IMR-90 (cell line): ENCODE results near the gene ETS1. TPM values are rescaled to one million over a fixed set of nuclear protein-coding genes. Genes with fewer than 3 reads are reported as not detected.

Experiments
- ATAC-seq: fragments of 200-7000 bp; cut with Tn5 transposase; 2 replicates; pipeline ENCODE4 v1.9.1; 2020; ENCODE audit warnings: low read depth, mild to moderate bottlenecking, moderate library complexity
- BruUV-seq: library from RNA; stranded (reverse); fragments of 400-500 nt; replicated peaks from 2 replicates; lab custom pipeline; 2021; lab: Mats Ljungman, UMichigan
- CTCF ChIA-PET: fragments of 300-600 bp; formaldehyde crosslinking; extraction: SDS; loops from one replicate; lab custom pipeline; 2021; ENCODE audit warnings: antibody characterized with exemption; lab: Yijun Ruan, JAX
- POLR2A ChIA-PET: fragments of 300-600 bp; sonication (Branson Sonifier 250); formaldehyde crosslinking; loops from one replicate; lab custom pipeline; 2022; ENCODE audit warnings: antibody characterized with exemption; ENCODE audit not compliant: unreplicated experiment; lab: Charles Lee
- DNase-seq: peaks from one replicate; pipeline ENCODE4 v3.0.0; 2013
- H2AFZ ChIP-seq: replicated peaks from 2 replicates; pipeline ENCODE3; 2013; ENCODE audit warnings: low read length, mild to moderate bottlenecking; ENCODE audit not compliant: poor library complexity
- H2AK5ac ChIP-seq: 2 replicates; pipeline ENCODE4 v1.6.1; 2013; ENCODE audit warnings: low read depth, low read length, inconsistent platforms
- H2AK9ac ChIP-seq: replicated peaks from 2 replicates; pipeline ENCODE3; 2013; ENCODE audit warnings: mild to moderate bottlenecking, low read depth, low read length, moderate library complexity; ENCODE audit not compliant: poor library complexity
- H2BK120ac ChIP-seq: 2 replicates; pipeline ENCODE4 v1.6.1; 2013; ENCODE audit warnings: low read depth, low read length, inconsistent platforms
- H2BK15ac ChIP-seq: 3 replicates; pipeline ENCODE4 v1.6.1; 2013; ENCODE audit warnings: low read depth, low read length, inconsistent platforms
- H2BK20ac ChIP-seq: 2 replicates; pipeline ENCODE4 v1.6.1; 2013; ENCODE audit warnings: low read depth, mild to moderate bottlenecking, inconsistent platforms, low read length, moderate library complexity
- H2BK5ac ChIP-seq: 2 replicates; pipeline ENCODE4 v1.6.1; 2013; ENCODE audit warnings: mild to moderate bottlenecking, low read depth, low read length, inconsistent platforms; ENCODE audit not compliant: poor library complexity, severe bottlenecking
- H3K14ac ChIP-seq: replicated peaks from 2 replicates; pipeline ENCODE4 v1.6.1; 2013; ENCODE audit warnings: low read depth, low read length, inconsistent platforms
- H3K18ac ChIP-seq: 2 replicates; pipeline ENCODE4 v1.6.1; 2013; ENCODE audit warnings: low read depth, low read length, control low read depth
- H3K23ac ChIP-seq: 2 replicates; pipeline ENCODE4 v1.6.1; 2013; ENCODE audit warnings: low read depth, low read length, inconsistent platforms
- H3K27ac ChIP-seq: 2 replicates; pipeline ENCODE4 v1.5.1; 2013; ENCODE audit warnings: mild to moderate bottlenecking, control low read depth, low read length; ENCODE audit not compliant: insufficient read depth
- H3K27me3 ChIP-seq: 2 replicates; pipeline ENCODE4 v1.6.1; 2013; ENCODE audit warnings: low read length; ENCODE audit not compliant: control insufficient read depth, insufficient read depth
- H3K36me3 ChIP-seq: 2 replicates; pipeline ENCODE4 v1.6.1; 2013; ENCODE audit warnings: low read length, mixed read lengths; ENCODE audit not compliant: control insufficient read depth, insufficient read depth
- H3K4ac ChIP-seq: 2 replicates; pipeline ENCODE4 v1.6.1; 2013; ENCODE audit warnings: low read depth, low read length, inconsistent platforms
- H3K4me1 ChIP-seq: 2 replicates; pipeline ENCODE4 v1.6.1; 2013; ENCODE audit warnings: low read length, mixed read lengths; ENCODE audit not compliant: control insufficient read depth, insufficient read depth
- H3K4me2 ChIP-seq: 2 replicates; pipeline ENCODE4 v1.6.1; 2013; ENCODE audit warnings: low read depth, mild to moderate bottlenecking, control low read depth, low read length, moderate library complexity
- H3K4me3 ChIP-seq: 2 replicates; pipeline ENCODE4 v1.5.1; 2013; ENCODE audit warnings: low read depth, mild to moderate bottlenecking, control low read depth, low read length, moderate library complexity; ENCODE audit not compliant: insufficient read depth
- H3K56ac ChIP-seq: 2 replicates; pipeline ENCODE4 v1.6.1; 2013; ENCODE audit warnings: low read length, inconsistent platforms; ENCODE audit not compliant: insufficient read depth; ENCODE audit errors: extremely low read depth
- H3K79me1 ChIP-seq, 2 experiments: 2 replicates each; pipeline ENCODE4 v1.6.1; 2013; ENCODE audit warnings: low read length in 2 of 2, inconsistent platforms in 1 of 2, low read depth in 1 of 2
- H3K9ac ChIP-seq: 2 replicates; pipeline ENCODE4 v1.6.1; 2013; ENCODE audit warnings: low read depth, low read length, control low read depth
- H3K9me1 ChIP-seq: 2 replicates; pipeline ENCODE4 v1.6.1; 2013; ENCODE audit warnings: low read length, inconsistent platforms; ENCODE audit not compliant: insufficient read depth
- H3K9me3 ChIP-seq: 2 replicates; pipeline ENCODE4 v1.6.1; 2013; ENCODE audit warnings: low read length; ENCODE audit not compliant: control insufficient read depth, insufficient read depth
- H4K20me1 ChIP-seq: 2 replicates; pipeline ENCODE4 v1.6.1; 2013; ENCODE audit warnings: low read length, inconsistent platforms; ENCODE audit not compliant: insufficient read depth
- H4K5ac ChIP-seq: 2 replicates; pipeline ENCODE4 v1.6.1; 2013; ENCODE audit warnings: mild to moderate bottlenecking, low read depth, low read length, control low read depth
- H4K8ac ChIP-seq, 2 experiments: 2 replicates each; pipeline ENCODE4 v1.6.1; 2013; ENCODE audit warnings: low read depth in 2 of 2, low read length in 2 of 2, control low read depth in 1 of 2, inconsistent platforms in 1 of 2
- H4K91ac ChIP-seq: 2 replicates; pipeline ENCODE4 v1.6.1; 2013; ENCODE audit warnings: low read depth, low read length, inconsistent platforms; ENCODE audit not compliant: insufficient read depth
- BHLHE40 ChIP-seq: fragments of 150-350 bp; IDR thresholded peaks from 2 replicates; pipeline ENCODE4 v1.6.1; 2016; ENCODE audit warnings: mild to moderate bottlenecking, low read depth, low read length
- CHD1 ChIP-seq: IDR thresholded peaks from 2 replicates; pipeline ENCODE4 v1.6.1; 2012; ENCODE audit warnings: low read depth, low read length, improper control_type of control experiment
- MAFK ChIP-seq: IDR thresholded peaks from 2 replicates; pipeline ENCODE4 v1.6.1; 2012; ENCODE audit warnings: low read depth, low read length, improper control_type of control experiment
- POLR2A ChIP-seq: IDR thresholded peaks from 2 replicates; pipeline ENCODE4 v1.6.1; 2012; ENCODE audit warnings: mild to moderate bottlenecking, low read depth, low read length
- RCOR1 ChIP-seq: IDR thresholded peaks from 2 replicates; pipeline ENCODE4 v1.6.1; 2012; ENCODE audit warnings: mild to moderate bottlenecking, low read length, improper control_type of control experiment; ENCODE audit not compliant: insufficient replicate concordance
- RFX5 ChIP-seq: IDR thresholded peaks from 2 replicates; pipeline ENCODE4 v1.8.0; 2012; ENCODE audit warnings: low read depth, mild to moderate bottlenecking, low read length, moderate library complexity
- WGBS, 2 experiments: methylation state at CpG; one replicate each; pipeline versions ENCODE4 v1.1.5 to v1.1.7; 2013; ENCODE audit warnings: missing lambda C conversion rate in 2 of 2; ENCODE audit not compliant: insufficient read length in 1 of 2; ENCODE audit errors: extremely low coverage in 2 of 2; 5-methylcytosine and 5-hydroxymethylcytosine counted together
- dilution Hi-C: fragments of 300-500 bp; cut with HindIII; formaldehyde crosslinking; loops from one replicate; pipeline ENCODE4 v1.14.3; 2018; ENCODE audit warnings: low sequenced_read_pairs; ENCODE audit not compliant: unreplicated experiment
- in situ Hi-C: fragments of 300-500 bp; cut with MboI; formaldehyde crosslinking; loops from 3 replicates; pipeline ENCODE4 v1.14.3; 2019; ENCODE audit warnings: low sequenced_read_pairs, inconsistent platforms, mixed read lengths
- intact Hi-C: fragments of 100-400 bp; cut with micrococcal nuclease; formaldehyde crosslinking; loops from 2 replicates; pipeline ENCODE4 v1.10.0; 2022
- polyA plus RNA-seq, 3 experiments: library from polyadenylated mRNA; depleted of rRNA; stranded (reverse); fragments of >200 nt; gene quantifications; 2 replicates each; pipeline ENCODE4 v1.2.3, GENCODE V29; 2012; ENCODE audit warnings: low replicate concordance in 1 of 3
- total RNA-seq: library from RNA; depleted of rRNA; stranded (reverse); fragments of >200 nt; gene quantifications from 2 replicates; pipeline ENCODE4 v1.2.3, GENCODE V29; 2012
- TF ChIP-seq, protein P1 (sequence below): fragments of 150-350 bp; IDR thresholded peaks from 2 replicates; pipeline ENCODE4 v1.6.1; 2016; ENCODE audit warnings: low read depth, mild to moderate bottlenecking, low read length, moderate library complexity, borderline replicate concordance
- TF ChIP-seq, protein P2 (sequence below): conservative IDR thresholded peaks from 2 replicates; pipeline ENCODE4 v1.5.1; 2012; ENCODE audit warnings: mild to moderate bottlenecking, low read depth, low read length, improper control_type of control experiment

Gene ETS1
- total and polyA plus RNA-seq, 2 of the 4 experiments (the other 2 are of a cell fraction), result 41.2 to 56.3 TPM

DNA sequence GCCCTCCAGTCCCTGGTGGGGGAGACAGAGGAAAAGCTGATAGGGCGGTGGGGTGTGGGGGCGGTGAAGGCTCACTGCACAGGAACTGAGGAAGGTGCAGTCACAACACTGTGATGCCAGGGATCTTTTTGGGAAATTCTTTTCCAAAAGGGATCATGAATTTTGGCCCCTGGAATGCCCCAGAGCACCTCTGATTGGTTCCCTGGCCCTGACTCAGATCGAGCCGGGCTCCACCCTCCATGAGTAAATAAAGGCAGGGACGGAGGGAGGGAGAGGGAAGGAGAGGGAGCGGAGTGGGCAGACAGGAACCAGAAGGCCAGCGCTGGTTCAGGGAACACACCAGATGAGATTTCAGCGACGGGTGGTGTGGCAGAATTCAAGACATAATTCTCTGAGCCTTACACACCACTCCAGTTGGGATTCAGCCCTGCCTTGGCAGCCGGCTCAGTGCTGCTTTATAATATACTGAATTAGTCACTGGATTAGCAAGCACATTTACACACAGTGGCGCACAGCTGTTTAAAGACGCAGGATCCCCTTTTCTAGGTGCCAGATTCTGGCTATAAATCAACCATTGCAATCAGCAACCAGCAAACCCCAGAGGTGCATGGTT is 80.3 kb downstream of the ETS1 start (continued):
- TF ChIP-seq, protein P1, sequence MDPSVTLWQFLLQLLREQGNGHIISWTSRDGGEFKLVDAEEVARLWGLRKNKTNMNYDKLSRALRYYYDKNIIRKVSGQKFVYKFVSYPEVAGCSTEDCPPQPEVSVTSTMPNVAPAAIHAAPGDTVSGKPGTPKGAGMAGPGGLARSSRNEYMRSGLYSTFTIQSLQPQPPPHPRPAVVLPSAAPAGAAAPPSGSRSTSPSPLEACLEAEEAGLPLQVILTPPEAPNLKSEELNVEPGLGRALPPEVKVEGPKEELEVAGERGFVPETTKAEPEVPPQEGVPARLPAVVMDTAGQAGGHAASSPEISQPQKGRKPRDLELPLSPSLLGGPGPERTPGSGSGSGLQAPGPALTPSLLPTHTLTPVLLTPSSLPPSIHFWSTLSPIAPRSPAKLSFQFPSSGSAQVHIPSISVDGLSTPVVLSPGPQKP, result no peak
- no peak for TF ChIP-seq CHD1

DNA sequence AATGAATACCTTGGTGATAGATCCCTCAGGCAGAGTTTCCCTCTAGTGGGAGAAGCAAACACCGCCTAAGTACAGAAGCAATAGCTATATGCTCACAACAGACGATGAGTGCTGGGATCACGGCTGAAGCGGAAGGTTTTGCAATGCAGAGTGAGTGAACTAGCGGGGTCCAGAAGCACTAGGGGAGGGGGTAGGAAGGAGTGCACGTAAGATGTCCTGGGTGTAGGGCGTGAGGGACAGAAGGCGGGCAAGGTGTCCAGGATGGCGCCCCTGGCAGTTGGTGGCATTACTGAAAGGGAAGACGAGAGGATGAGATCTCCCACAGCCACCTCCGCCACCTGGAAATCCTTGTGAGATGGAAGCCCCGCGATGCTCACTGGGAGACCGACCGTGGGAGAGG is 81.0 kb downstream of the ETS1 start:
- Histone ChIP-seq H2BK120ac (peak overlapping the region; percentile 4), H2BK5ac (peak overlapping the region; percentile 88), H3K56ac (no peak overlapping the region), H3K9me1 (peaks cover 44% of the 10 kb centered on the region), H3K18ac (0 out of 2 replicates have a peak overlapping the region, but pooled peaks have one; percentile 30), H3K4me1 (peaks cover 46% of the 10 kb centered on the region), H4K91ac (peak overlapping the region; percentile 7; the same call in 1 of the 2 replicates), H3K36me3 (peaks cover 4% of the 10 kb centered on the region), H3K9ac (no peak overlapping the region), H2BK15ac (no peak overlapping the region; the same call in 2 of the 3 replicates), H2AK9ac (peak overlapping the region; percentile 20), H3K4me2 (no peak overlapping the region; the same call in 1 of the 2 replicates), H3K27me3 (no peaks in the 10 kb centered on the region), H2BK20ac (no peak overlapping the region), H4K20me1 (peaks cover 91% of the 10 kb centered on the region), H3K27ac (peak overlapping the region; percentile 92), H4K8ac (peak overlapping the region in 1 of 2 experiments; percentile 54; a peak in 1 of 4 replicates), H3K14ac (peak overlapping the region; percentile 57; the same call in 1 of the 2 replicates), H3K4ac (peak overlapping the region; percentile 79), H3K9me3 (no peaks in the 10 kb centered on the region), H2AK5ac (peak overlapping the region; percentile 89), H3K4me3 (no peak overlapping the region), H3K23ac (peak overlapping the region; percentile 50; the same call in 1 of the 2 replicates), H4K5ac (no peak overlapping the region; the same call in 1 of the 2 replicates), H3K79me1 (peaks cover 4 to 85% of the 10 kb centered on the region in 2 experiments; a peak in 2 of 4 replicates), H2AFZ (no peak overlapping the region)
- CTCF ChIA-PET, result interaction anchor here (1.2 kb wide), 1 partner anchor 246 kb away, joined by 3 read pairs; no protein-coding TSS in a partner anchor
- ATAC-seq (no peak), DNase-seq (no peak)
- dilution Hi-C loops, result no loop called here
- TF ChIP-seq POLR2A, result no peak; the same call in 1 of the 2 replicates
- no peak for TF ChIP-seq MAFK
- TF ChIP-seq CHD1, result no peak
- TF ChIP-seq, protein P2, sequence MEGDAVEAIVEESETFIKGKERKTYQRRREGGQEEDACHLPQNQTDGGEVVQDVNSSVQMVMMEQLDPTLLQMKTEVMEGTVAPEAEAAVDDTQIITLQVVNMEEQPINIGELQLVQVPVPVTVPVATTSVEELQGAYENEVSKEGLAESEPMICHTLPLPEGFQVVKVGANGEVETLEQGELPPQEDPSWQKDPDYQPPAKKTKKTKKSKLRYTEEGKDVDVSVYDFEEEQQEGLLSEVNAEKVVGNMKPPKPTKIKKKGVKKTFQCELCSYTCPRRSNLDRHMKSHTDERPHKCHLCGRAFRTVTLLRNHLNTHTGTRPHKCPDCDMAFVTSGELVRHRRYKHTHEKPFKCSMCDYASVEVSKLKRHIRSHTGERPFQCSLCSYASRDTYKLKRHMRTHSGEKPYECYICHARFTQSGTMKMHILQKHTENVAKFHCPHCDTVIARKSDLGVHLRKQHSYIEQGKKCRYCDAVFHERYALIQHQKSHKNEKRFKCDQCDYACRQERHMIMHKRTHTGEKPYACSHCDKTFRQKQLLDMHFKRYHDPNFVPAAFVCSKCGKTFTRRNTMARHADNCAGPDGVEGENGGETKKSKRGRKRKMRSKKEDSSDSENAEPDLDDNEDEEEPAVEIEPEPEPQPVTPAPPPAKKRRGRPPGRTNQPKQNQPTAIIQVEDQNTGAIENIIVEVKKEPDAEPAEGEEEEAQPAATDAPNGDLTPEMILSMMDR, result no peak
- TF ChIP-seq RCOR1, result no peak
- no peak for TF ChIP-seq BHLHE40
- TF ChIP-seq RFX5, result no peak
- intact Hi-C loops, result no loop called here
- in situ Hi-C loops, result loop anchor here (25.0 kb wide), 1 partner anchor 469 kb away; no protein-coding TSS in a partner anchor
- 96% methylated on average over 8 of the region's 15 CpGs; no CpG with 5 or more reads in 1 of the 2 experiments for WGBS, 2 experiments
- BruUV-seq, result no TSS peak
- POLR2A ChIA-PET, result no interaction called here
